ENCODE data around the gene GLS. TPM values are rescaled to one million over a fixed set of nuclear protein-coding genes. Genes with fewer than 3 reads are reported as not detected.
A peak's percentile ranks its signal among the peaks of the same experiment; 100 is the strongest.
"Not testable (repeated sequence)": the region's sequence is repeated elsewhere in the genome, so short reads cannot be mapped to it uniquely, and the experiment has no call there.

GLS gene
- total and polyA plus RNA-seq, 7 donors, result 6.9 to 30.6 (median 26.7) TPM

DNA sequence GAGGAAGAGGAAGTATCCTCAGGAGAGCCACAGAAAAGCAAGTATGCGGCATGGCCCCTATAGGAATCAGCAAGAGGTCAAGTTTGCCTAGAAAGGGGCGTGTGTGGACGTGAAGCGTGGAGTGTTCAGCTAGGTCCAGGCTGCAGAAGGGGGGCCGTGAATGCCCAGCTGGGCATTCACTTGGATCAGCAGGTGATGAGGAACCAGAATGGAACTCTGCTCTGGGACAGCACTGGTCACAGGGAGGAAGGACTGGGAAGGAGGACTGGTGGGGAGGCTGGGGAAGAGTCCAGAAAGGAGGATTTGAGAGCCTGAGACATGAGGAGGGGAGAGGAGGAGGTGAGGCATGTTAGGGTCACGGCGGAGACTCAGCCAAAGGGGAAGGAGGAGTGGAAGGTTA lies 113.5 kb downstream of the GLS start:
- Histone ChIP-seq H3K4me1 (no peaks in the 10 kb centered on the region), H3K9me3 (no peaks in the 10 kb centered on the region), H3K4me3 (no peak overlapping the region), H3K36me3 (ENCODE audit: insufficient read depth in 1 of 2, low read depth in 1 of 2) (peaks cover 27 to 100% of the 10 kb centered on the region in 2 donors), H3K27me3 (ENCODE audit: insufficient read depth in 3 of 3, low read length in 2 of 3) (no peaks in the 10 kb centered on the region), H3K27ac (no peak overlapping the region)
- 94 to 97% (median 97%) methylated on average over 7 of the region's 7 CpGs for WGBS, 3 donors
- DNase-seq, result no peak
- TF ChIP-seq, protein P1, sequence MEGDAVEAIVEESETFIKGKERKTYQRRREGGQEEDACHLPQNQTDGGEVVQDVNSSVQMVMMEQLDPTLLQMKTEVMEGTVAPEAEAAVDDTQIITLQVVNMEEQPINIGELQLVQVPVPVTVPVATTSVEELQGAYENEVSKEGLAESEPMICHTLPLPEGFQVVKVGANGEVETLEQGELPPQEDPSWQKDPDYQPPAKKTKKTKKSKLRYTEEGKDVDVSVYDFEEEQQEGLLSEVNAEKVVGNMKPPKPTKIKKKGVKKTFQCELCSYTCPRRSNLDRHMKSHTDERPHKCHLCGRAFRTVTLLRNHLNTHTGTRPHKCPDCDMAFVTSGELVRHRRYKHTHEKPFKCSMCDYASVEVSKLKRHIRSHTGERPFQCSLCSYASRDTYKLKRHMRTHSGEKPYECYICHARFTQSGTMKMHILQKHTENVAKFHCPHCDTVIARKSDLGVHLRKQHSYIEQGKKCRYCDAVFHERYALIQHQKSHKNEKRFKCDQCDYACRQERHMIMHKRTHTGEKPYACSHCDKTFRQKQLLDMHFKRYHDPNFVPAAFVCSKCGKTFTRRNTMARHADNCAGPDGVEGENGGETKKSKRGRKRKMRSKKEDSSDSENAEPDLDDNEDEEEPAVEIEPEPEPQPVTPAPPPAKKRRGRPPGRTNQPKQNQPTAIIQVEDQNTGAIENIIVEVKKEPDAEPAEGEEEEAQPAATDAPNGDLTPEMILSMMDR (IDR thresholded peaks at IDR 0.05), result no peak
- no peak for ATAC-seq
- intact Hi-C loops (cut with DNase I), result loop anchor here in 1 of 2 donors (5.0 kb wide), 1 partner anchor 67 kb away; no protein-coding TSS in a partner anchor

DNA sequence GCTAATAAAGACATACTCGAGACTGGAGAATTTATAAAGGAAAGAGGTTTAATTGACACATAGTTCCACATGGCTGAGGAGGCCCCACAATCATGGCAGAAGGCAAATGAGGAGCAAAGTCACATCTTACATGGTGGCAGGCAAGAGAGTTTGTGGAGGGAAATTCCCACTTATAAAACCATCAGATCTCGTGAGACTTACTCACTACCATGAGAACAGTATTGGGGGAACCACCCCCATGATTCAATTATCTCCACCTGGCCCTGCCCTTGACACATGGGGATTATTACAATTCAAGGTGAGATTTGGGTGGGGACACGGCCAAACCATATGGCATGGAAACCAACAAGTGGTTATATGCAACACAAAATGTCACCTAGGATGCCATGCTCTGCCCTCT lies 114.7 kb downstream of the GLS start:
- intact Hi-C loops (cut with DNase I); ATAC-seq; H3K27ac ChIP-seq; H3K4me3 ChIP-seq; DNase-seq; H3K9me3 ChIP-seq; H3K4me1 ChIP-seq; H3K27me3 ChIP-seq (ENCODE audit: insufficient read depth in 3 of 3, low read length in 2 of 3): not testable (repeated sequence)
- WGBS, 3 donors, result 81 to 93% (median 89%) methylated on average over 3 of the region's 3 CpGs
- peaks cover 33 to 100% of the 10 kb centered on the region in 2 donors for H3K36me3 ChIP-seq (ENCODE audit: insufficient read depth in 1 of 2, low read depth in 1 of 2)

DNA sequence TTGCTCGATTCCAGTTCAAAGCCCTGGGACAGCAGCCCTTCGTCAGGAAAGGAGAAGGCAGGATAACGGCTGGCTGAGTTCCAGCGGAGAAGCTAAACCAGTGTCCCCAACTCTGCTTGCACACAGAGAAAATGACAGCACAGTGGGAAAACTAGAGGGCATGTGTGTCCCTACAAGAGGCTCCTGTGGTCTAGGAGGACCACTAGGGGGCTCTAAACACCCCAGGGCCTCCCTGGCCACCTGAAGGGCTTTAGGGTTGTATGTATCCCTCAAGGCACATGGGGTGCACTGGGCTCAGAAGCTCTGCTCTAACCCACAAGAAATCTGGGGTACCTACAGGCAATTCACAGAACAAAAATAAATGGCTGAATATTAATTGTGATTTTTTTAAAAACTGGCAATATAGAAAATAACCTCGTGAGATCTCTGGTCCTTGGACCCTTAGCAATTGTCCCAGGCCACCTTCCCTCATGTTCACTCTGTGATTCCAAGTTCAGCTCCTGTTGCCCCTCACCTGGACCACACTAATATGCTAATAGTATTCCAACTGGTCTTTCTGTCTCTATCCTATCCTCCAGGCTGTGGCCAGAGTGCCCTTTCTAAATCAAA lies 115.8 kb downstream of the GLS start:
- WGBS, 3 donors, result 88 to 95% (median 89%) methylated on average over 5 of the region's 5 CpGs
- no peak for DNase-seq
- Histone ChIP-seq H3K27me3 (ENCODE audit: insufficient read depth in 3 of 3, low read length in 2 of 3) (no peaks in the 10 kb centered on the region), H3K9me3 (no peaks in the 10 kb centered on the region), H3K4me1 (no peaks in the 10 kb centered on the region), H3K36me3 (ENCODE audit: insufficient read depth in 1 of 2, low read depth in 1 of 2) (peaks cover 34 to 100% of the 10 kb centered on the region in 2 donors), H3K27ac (no peak overlapping the region), H3K4me3 (no peak overlapping the region)
- peak in 3 of 4 donors; percentile 54 to 69 (median 64) for ATAC-seq
- intact Hi-C loops (cut with DNase I), result no loop called here
- TF ChIP-seq, protein P1 (IDR thresholded peaks at IDR 0.05), result peak; percentile 45

DNA sequence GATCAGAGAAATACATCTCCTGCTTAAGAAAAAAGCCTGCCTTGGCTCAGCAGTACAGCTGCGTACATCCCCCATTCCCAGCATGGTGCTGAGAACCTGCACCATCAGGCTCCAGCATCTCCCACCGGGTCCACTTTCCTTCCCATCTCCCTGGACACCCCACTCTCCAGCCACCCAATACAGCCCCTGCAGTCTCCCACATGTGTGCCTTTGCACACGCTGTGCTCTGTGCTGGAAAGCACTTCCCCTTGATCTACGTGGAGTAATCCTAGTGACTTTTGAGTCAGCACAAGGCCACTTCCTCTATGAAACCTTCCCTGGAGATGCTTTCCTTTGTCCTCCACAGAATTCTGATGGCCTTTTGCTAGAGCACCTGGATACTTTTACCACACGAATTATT lies 116.3 kb downstream of the GLS start:
- intact Hi-C loops (cut with DNase I), result no loop called here
- 80 to 89% (median 85%) methylated on average over 5 of the region's 5 CpGs for WGBS, 3 donors
- TF ChIP-seq, protein P1 (IDR thresholded peaks at IDR 0.05), result no peak
- H3K4me1 ChIP-seq, result no peaks in the 10 kb centered on the region
- H3K27me3 ChIP-seq (ENCODE audit: insufficient read depth in 3 of 3, low read length in 2 of 3), result no peaks in the 10 kb centered on the region
- H3K36me3 ChIP-seq (ENCODE audit: insufficient read depth in 1 of 2, low read depth in 1 of 2), result peaks cover 34 to 100% of the 10 kb centered on the region in 2 donors
- no peak for DNase-seq
- no peaks in the 10 kb centered on the region for H3K9me3 ChIP-seq
- H3K27ac ChIP-seq, result no peak overlapping the region
- no peak overlapping the region for H3K4me3 ChIP-seq
- ATAC-seq, result peak in 1 of 4 donors; percentile 40

DNA sequence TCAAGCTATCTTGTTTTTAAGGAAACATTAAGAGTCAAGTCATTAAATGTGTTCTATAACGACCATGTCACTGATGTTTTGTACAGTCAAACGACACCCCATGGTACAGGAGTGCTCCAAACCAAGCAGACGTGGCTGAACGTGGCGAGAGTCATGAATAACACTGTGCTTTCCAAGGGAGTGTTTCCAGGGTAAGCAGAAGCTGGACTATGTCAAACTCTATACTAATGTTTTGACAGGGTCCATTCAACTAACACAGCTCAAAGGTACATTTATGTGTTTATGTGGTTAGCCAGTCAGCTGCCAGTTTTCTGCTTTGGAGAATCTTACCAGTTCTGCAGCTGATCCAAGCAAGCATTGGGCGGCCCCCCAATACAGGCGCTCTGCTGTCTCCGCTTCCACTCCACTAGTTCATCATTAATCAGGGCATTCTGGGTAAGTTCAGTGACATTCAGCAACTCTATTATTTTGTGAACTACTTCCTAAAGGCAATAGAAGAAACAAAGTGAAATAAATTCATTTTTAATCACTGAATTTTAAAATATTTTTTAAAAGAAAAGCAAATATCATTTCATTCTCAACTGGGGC lies 117.0 kb downstream of the GLS start:
- no peak overlapping the region for H3K27ac ChIP-seq
- no peak for ATAC-seq
- TF ChIP-seq, protein P1 (IDR thresholded peaks at IDR 0.05), result no peak
- no peaks in the 10 kb centered on the region for H3K27me3 ChIP-seq (ENCODE audit: insufficient read depth in 3 of 3, low read length in 2 of 3)
- H3K4me1 ChIP-seq, result no peaks in the 10 kb centered on the region
- no peaks in the 10 kb centered on the region for H3K9me3 ChIP-seq
- no peak for DNase-seq
- H3K4me3 ChIP-seq, result no peak overlapping the region
- intact Hi-C loops (cut with DNase I), result no loop called here
- peaks cover 34 to 100% of the 10 kb centered on the region in 2 donors for H3K36me3 ChIP-seq (ENCODE audit: insufficient read depth in 1 of 2, low read depth in 1 of 2)
- WGBS, 3 donors, result 91 to 93% (median 91%) methylated on average over 8 of the region's 8 CpGs

Data from psoas muscle (tissue), 8 donors.